NCI-H345 treated with DMSO at 0.1 percent for 48 hours (cell line): ENCODE data around the gene ATXN7.

Experiments
- DNase-seq: peaks from one replicate; lab custom pipeline; 2025; ENCODE audit not compliant: unreplicated experiment; lab: John Stamatoyannopoulos, UW

ATXN7 gene

GRCh38 chr3:64042952-64043351 lies 179.3 kb downstream of the ATXN7 start:
- no peak for DNase-seq

GRCh38 chr3:64046592-64046991 lies 182.9 kb downstream of the ATXN7 start:
- no peak for DNase-seq

- no peak for DNase-seq
Measured at GRCh38 chr3:64046996-64047594, 183.4 kb downstream of the ATXN7 start.

- DNase-seq: no peak
Measured at GRCh38 chr3:64047787-64048186, 184.1 kb downstream of the ATXN7 start.

GRCh38 chr3:64048631-64049061 lies 185.0 kb downstream of the ATXN7 start:
- no peak for DNase-seq

GRCh38 chr3:64049136-64049535 lies 185.5 kb downstream of the ATXN7 start:
- no peak for DNase-seq

- DNase-seq: no peak
Measured at GRCh38 chr3:64049832-64050231, 186.2 kb downstream of the ATXN7 start.
